GM12878 (cell line): ENCODE measurements around the gene BCL2. TPM values are rescaled to one million over a fixed set of nuclear protein-coding genes. Genes with fewer than 3 reads are reported as not detected.
A peak's percentile ranks its signal among the peaks of the same experiment; 100 is the strongest.

Source experiments
- BHLHE40 ChIP-seq, 2 experiments: fragments of 450-650 bp in 1 of 2; IDR thresholded peaks; 2 replicates each; pipeline ENCODE4 v1.6.1; 2011 to 2017; ENCODE audit warnings: low read depth in 2 of 2, borderline replicate concordance in 1 of 2, improper control_type of control experiment in 1 of 2, low read length in 1 of 2, mild to moderate bottlenecking in 1 of 2
- CHD2 ChIP-seq: IDR thresholded peaks from 2 replicates; pipeline ENCODE4 v1.6.1; 2011; ENCODE audit warnings: low read depth, low read length, improper control_type of control experiment, borderline replicate concordance
- ETV6 ChIP-seq, 2 experiments: fragments of 450-650 bp in 1 of 2; IDR thresholded peaks in 1 of 2; conservative IDR thresholded peaks in 1 of 2; 2 replicates each; pipeline ENCODE4 v1.6.1; 2014; ENCODE audit warnings: antibody characterized with exemption in 1 of 2, borderline replicate concordance in 1 of 2, low read depth in 1 of 2, mild to moderate bottlenecking in 1 of 2, moderate library complexity in 1 of 2
- IKZF2 ChIP-seq, 2 experiments: fragments of 450-650 bp; IDR thresholded peaks; 2 replicates each; pipeline ENCODE4 v1.6.1; 2017; ENCODE audit warnings: mild to moderate bottlenecking in 2 of 2, moderate library complexity in 2 of 2
- NBN ChIP-seq: fragments of 450-650 bp; IDR thresholded peaks from 2 replicates; pipeline ENCODE4 v1.6.1; 2016
- POLR2AphosphoS2 ChIP-seq: IDR thresholded peaks from 2 replicates; pipeline ENCODE4 v1.6.1; 2011; ENCODE audit warnings: low read depth, mild to moderate bottlenecking, low read length, improper control_type of control experiment, moderate library complexity
- RUNX3 ChIP-seq: IDR thresholded peaks from 2 replicates; pipeline ENCODE4 v1.6.1; 2012; ENCODE audit warnings: low read length, inconsistent platforms
- STAT3 ChIP-seq: IDR thresholded peaks from 2 replicates; pipeline ENCODE4 v1.6.1; 2011; ENCODE audit warnings: low read depth, low read length, improper control_type of control experiment
- TCF3 ChIP-seq: IDR thresholded peaks from 2 replicates; pipeline ENCODE4 v1.6.1; 2012; ENCODE audit warnings: low read depth, mild to moderate bottlenecking, low read length, borderline replicate concordance; ENCODE audit not compliant: insufficient read depth
- polyA plus RNA-seq, 11 experiments: library from polyadenylated mRNA; depleted of rRNA in 4 of 11; unstranded in 6 of 11; stranded (reverse) in 5 of 11; fragments of >200 nt; fragmentation: Nextera tagmentation in 4 of 11; fragmentation: Illumina TruSeq in 1 of 11; extraction: Ambion mirVana in 4 of 11; extraction: Trizol in 1 of 11; gene quantifications; 1 replicate in 1 of 11; 2 replicates in 10 of 11; pipeline versions ENCODE4 v1.2.1 to v1.2.3, GENCODE V29; 2011 to 2016; ENCODE audit warnings: inconsistent platforms in 2 of 11, missing spikeins in 2 of 11, low read depth in 1 of 11
- total RNA-seq, 4 experiments: library from RNA; depleted of rRNA in 3 of 4; stranded (reverse); fragments of >200 nt in 3 of 4; fragmentation: Illumina TruSeq in 1 of 4; extraction: Trizol in 1 of 4; gene quantifications; 2 replicates each; pipeline versions ENCODE4 v1.2.1 to v1.2.3, GENCODE V29; 2013 to 2021
- TF ChIP-seq, protein P1 (sequence below): fragments of 450-650 bp; IDR thresholded peaks from 2 replicates; pipeline ENCODE4 v1.6.1; 2017; ENCODE audit warnings: mild to moderate bottlenecking, moderate library complexity
- TF ChIP-seq, protein P2 (sequence below): fragments of 450-650 bp; IDR thresholded peaks from 2 replicates; pipeline ENCODE4 v1.6.1; 2017; ENCODE audit warnings: mild to moderate bottlenecking, moderate library complexity
- TF ChIP-seq, protein P3 (sequence below): fragments of 450-650 bp; IDR thresholded peaks from 2 replicates; pipeline ENCODE4 v1.6.1; 2016; ENCODE audit warnings: mild to moderate bottlenecking

The BCL2 gene
- total and polyA plus RNA-seq, 10 of the 15 experiments (the other 5 are each of a cell fraction or from before 2014, with no cell fraction given), result 4.1 to 47.8 (median 19.3) TPM

DNA sequence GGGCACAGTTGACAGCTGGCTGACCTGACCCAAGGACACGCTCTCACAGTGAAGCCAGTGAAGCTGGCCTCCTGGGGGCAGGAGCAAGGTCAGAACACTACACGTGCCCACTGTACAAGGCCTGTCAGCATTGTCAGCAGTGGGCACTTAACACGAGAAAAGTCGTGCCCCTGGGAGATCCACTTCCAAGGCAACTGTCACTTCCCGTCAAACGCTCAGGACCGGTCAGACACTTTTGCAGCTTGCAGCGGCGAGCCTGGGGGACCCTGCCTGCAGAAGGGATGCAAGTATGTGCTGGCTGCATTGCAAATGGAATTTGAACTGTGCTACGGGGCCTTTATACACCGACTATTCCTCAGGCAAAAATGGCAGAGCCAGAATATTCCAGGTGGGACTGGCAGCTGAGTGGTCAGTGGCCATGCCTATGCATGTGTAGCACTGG lies 176.2 kb downstream of the BCL2 start (continued):
- TF ChIP-seq, protein P1, sequence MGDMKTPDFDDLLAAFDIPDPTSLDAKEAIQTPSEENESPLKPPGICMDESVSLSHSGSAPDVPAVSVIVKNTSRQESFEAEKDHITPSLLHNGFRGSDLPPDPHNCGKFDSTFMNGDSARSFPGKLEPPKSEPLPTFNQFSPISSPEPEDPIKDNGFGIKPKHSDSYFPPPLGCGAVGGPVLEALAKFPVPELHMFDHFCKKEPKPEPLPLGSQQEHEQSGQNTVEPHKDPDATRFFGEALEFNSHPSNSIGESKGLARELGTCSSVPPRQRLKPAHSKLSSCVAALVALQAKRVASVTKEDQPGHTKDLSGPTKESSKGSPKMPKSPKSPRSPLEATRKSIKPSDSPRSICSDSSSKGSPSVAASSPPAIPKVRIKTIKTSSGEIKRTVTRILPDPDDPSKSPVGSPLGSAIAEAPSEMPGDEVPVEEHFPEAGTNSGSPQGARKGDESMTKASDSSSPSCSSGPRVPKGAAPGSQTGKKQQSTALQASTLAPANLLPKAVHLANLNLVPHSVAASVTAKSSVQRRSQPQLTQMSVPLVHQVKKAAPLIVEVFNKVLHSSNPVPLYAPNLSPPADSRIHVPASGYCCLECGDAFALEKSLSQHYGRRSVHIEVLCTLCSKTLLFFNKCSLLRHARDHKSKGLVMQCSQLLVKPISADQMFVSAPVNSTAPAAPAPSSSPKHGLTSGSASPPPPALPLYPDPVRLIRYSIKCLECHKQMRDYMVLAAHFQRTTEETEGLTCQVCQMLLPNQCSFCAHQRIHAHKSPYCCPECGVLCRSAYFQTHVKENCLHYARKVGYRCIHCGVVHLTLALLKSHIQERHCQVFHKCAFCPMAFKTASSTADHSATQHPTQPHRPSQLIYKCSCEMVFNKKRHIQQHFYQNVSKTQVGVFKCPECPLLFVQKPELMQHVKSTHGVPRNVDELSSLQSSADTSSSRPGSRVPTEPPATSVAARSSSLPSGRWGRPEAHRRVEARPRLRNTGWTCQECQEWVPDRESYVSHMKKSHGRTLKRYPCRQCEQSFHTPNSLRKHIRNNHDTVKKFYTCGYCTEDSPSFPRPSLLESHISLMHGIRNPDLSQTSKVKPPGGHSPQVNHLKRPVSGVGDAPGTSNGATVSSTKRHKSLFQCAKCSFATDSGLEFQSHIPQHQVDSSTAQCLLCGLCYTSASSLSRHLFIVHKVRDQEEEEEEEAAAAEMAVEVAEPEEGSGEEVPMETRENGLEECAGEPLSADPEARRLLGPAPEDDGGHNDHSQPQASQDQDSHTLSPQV, result no peak
- no peak for TF ChIP-seq STAT3
- TF ChIP-seq BHLHE40 (IDR thresholded peaks at IDR 0.05; ENCODE audit: borderline replicate concordance in 1 of 2, low read depth in 2 of 2, low read length in 1 of 2), result peak in 1 of 2 experiments; percentile 53; a peak in 2 of 4 replicates
- no peak for TF ChIP-seq RUNX3
- no peak for TF ChIP-seq NBN
- no peak for TF ChIP-seq TCF3
- TF ChIP-seq, protein P2, sequence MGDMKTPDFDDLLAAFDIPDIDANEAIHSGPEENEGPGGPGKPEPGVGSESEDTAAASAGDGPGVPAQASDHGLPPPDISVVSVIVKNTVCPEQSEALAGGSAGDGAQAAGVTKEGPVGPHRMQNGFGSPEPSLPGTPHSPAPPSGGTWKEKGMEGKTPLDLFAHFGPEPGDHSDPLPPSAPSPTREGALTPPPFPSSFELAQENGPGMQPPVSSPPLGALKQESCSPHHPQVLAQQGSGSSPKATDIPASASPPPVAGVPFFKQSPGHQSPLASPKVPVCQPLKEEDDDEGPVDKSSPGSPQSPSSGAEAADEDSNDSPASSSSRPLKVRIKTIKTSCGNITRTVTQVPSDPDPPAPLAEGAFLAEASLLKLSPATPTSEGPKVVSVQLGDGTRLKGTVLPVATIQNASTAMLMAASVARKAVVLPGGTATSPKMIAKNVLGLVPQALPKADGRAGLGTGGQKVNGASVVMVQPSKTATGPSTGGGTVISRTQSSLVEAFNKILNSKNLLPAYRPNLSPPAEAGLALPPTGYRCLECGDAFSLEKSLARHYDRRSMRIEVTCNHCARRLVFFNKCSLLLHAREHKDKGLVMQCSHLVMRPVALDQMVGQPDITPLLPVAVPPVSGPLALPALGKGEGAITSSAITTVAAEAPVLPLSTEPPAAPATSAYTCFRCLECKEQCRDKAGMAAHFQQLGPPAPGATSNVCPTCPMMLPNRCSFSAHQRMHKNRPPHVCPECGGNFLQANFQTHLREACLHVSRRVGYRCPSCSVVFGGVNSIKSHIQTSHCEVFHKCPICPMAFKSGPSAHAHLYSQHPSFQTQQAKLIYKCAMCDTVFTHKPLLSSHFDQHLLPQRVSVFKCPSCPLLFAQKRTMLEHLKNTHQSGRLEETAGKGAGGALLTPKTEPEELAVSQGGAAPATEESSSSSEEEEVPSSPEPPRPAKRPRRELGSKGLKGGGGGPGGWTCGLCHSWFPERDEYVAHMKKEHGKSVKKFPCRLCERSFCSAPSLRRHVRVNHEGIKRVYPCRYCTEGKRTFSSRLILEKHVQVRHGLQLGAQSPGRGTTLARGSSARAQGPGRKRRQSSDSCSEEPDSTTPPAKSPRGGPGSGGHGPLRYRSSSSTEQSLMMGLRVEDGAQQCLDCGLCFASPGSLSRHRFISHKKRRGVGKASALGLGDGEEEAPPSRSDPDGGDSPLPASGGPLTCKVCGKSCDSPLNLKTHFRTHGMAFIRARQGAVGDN, result 0 out of 2 replicates have a peak, but pooled peaks have one; percentile 39
- no peak for TF ChIP-seq POLR2AphosphoS2
- TF ChIP-seq, protein P3, sequence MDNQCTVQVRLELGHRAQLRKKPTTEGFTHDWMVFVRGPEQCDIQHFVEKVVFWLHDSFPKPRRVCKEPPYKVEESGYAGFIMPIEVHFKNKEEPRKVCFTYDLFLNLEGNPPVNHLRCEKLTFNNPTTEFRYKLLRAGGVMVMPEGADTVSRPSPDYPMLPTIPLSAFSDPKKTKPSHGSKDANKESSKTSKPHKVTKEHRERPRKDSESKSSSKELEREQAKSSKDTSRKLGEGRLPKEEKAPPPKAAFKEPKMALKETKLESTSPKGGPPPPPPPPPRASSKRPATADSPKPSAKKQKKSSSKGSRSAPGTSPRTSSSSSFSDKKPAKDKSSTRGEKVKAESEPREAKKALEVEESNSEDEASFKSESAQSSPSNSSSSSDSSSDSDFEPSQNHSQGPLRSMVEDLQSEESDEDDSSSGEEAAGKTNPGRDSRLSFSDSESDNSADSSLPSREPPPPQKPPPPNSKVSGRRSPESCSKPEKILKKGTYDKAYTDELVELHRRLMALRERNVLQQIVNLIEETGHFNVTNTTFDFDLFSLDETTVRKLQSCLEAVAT, result peak; percentile 84; the same call in 1 of the 2 replicates
- no peak for TF ChIP-seq IKZF2 (IDR thresholded peaks at IDR 0.05)
- no peak for TF ChIP-seq ETV6 (conservative IDR thresholded peaks at IDR 0.05 in 1 of 2, IDR thresholded peaks at IDR 0.05 in 1 of 2; ENCODE audit: borderline replicate concordance in 1 of 2, low read depth in 1 of 2)
- TF ChIP-seq CHD2, result no peak
